Peyer's patch (tissue), 4 donors: Measurements from ENCODE around the gene MYO6. TPM values are rescaled to one million over a fixed set of nuclear protein-coding genes. Genes with fewer than 3 reads are reported as not detected.

Source experiments
- DNase-seq, 3 donors: peaks; one replicate each; pipeline ENCODE4 v3.0.0-alpha.2; 2017 to 2019
- H3K27ac ChIP-seq, 4 donors: fragments of 200-600 bp; sonication (generic); one replicate each; pipeline ENCODE4 v1.5.1; 2016 to 2019
- H3K27me3 ChIP-seq, 2 donors: fragments of 200-600 bp; sonication (generic); one replicate each; pipeline ENCODE4 v1.5.1; 2019
- H3K36me3 ChIP-seq, 3 donors: fragments of 200-600 bp; sonication (generic); one replicate each; pipeline ENCODE4 v1.5.1; 2016 to 2019
- H3K4me1 ChIP-seq, 4 donors: fragments of 200-600 bp; sonication (generic); one replicate each; pipeline ENCODE4 v1.5.1; 2016 to 2019
- H3K4me3 ChIP-seq, 4 donors: fragments of 200-600 bp; sonication (generic); 1 replicate in 3 of 4; 2 replicates in 1 of 4; pipeline ENCODE4 v1.5.1; 2016 to 2019; ENCODE audit warnings: mild to moderate bottlenecking in 1 of 4
- H3K9me3 ChIP-seq, 4 donors: fragments of 200-600 bp; sonication (generic); one replicate each; pipeline ENCODE4 v1.5.1; 2016 to 2019; ENCODE audit warnings: mild to moderate bottlenecking in 1 of 4
- CTCF ChIP-seq, 6 experiments: fragments of 450-650 bp in 4 of 6; fragments of 200-600 bp in 2 of 6; sonication (generic) in 1 of 6; IDR thresholded peaks; one replicate each; pipeline ENCODE4 v1.5.1; 2017 to 2019; ENCODE audit warnings: antibody characterized with exemption in 6 of 6, mild to moderate bottlenecking in 3 of 6, moderate library complexity in 1 of 6
- POLR2A ChIP-seq, 2 donors: fragments of 450-650 bp; IDR thresholded peaks; one replicate each; pipeline ENCODE4 v1.5.1; 2017; ENCODE audit warnings: antibody characterized with exemption in 2 of 2, mild to moderate bottlenecking in 2 of 2, moderate library complexity in 2 of 2
- total RNA-seq, 4 donors: library from RNA; depleted of rRNA; stranded (reverse); fragments of >200 nt; gene quantifications; one replicate each; pipeline ENCODE4 v1.1.0, GENCODE V29; 2016

The MYO6 gene
- total RNA-seq, 4 donors from 2014 or later: 60.2 to 89.1 (median 76.2) TPM

DNA sequence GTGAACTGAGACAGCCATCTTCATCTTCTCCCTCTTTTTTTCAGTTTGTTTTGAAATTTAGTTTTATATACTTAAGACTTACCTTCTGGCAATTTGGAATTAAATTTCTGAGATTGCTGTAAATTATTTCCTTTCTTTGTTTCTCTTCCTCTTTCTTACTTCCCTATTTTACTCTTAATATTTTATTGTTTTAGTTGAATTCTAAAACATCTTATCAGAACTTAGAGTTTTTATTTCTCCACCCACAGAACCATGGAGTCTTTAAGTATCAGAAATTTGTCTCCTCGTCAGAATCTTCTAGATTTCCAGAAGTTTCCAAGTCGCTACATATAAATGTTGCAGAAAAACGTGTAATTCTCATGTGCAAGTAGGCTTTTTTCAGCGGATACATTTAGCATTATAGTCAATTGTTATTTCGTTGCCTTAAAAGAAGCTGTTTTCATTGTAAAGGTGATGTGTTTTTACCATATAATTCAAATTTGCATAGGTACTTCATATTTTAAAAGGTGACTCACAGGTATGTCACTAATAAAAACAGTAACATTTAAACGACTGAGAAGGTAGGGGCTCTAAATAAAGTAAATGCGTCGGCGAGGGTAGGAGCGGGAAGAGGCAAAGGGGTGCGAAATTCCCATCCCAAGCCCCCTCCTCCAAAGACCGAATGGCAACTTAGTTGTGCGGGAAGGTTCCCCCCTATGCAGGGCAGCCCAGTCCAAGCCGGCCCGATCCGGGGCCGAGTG lies 866 bp upstream of the MYO6 start:
- Histone ChIP-seq H3K4me1 (peaks cover 0 to 20% (median 0%) of the 10 kb centered on the region in 4 donors), H3K27ac (peak overlapping the region; percentile 62 to 95 (median 88)), H3K9me3 (no peaks in the 10 kb centered on the region), H3K4me3 (peak overlapping the region; percentile 68 to 93 (median 92)), H3K27me3 (no peaks in the 10 kb centered on the region), H3K36me3 (no peaks in the 10 kb centered on the region)
- peak in 1 of 3 donors; percentile 26 for DNase-seq
- TF ChIP-seq POLR2A (IDR thresholded peaks at IDR 0.05): no peak
- TF ChIP-seq CTCF (IDR thresholded peaks at IDR 0.05): no peak

DNA sequence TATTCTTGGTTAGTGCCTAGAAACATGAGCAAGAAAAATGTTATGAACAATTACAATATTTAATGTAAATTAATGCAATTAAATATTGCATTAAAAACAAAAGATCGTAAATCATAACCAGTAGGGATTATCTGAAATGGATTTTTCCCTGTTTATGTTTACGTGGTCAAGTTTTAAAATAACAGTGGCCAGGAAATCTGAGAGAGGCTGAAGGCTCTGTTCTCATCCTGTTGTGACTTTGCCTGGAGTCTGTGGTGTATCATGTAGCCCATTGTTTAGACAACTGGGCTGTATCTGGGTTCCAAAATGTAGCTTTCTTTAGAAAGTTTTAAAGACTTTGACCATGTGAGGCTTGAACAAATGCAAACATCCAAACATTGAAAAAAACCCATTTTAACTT lies 2.4 kb downstream of the MYO6 start:
- Histone ChIP-seq H3K27me3 (no peaks in the 10 kb centered on the region), H3K36me3 (no peaks in the 10 kb centered on the region), H3K27ac (no peak overlapping the region), H3K4me3 (no peak overlapping the region), H3K9me3 (no peaks in the 10 kb centered on the region), H3K4me1 (peaks cover 0 to 20% (median 0%) of the 10 kb centered on the region in 4 donors)
- DNase-seq: no peak
- no peak for TF ChIP-seq CTCF (IDR thresholded peaks at IDR 0.05)
- no peak for TF ChIP-seq POLR2A (IDR thresholded peaks at IDR 0.05)

DNA sequence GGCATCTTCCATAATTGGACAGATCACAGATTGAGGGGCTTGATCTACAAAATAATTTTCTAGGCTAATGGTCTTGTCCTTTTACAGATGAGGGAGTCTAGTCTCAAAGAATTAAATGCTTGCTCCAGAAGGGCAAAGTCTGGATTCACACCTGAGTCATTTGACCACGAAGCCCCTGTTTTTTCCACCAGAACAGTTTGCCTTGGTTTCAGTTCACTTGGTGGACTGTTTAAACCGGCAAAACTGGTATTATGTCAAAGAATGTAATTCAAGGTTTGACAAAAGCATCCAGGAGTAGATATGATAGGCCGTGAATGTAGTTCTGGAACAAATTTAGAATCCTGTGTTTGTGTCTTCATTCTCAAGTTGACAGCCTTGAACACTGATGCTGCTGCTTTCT lies 3.3 kb downstream of the MYO6 start:
- no peak for TF ChIP-seq CTCF (IDR thresholded peaks at IDR 0.05)
- no peak for TF ChIP-seq POLR2A (IDR thresholded peaks at IDR 0.05)
- Histone ChIP-seq H3K4me1 (peaks cover 0 to 20% (median 0%) of the 10 kb centered on the region in 4 donors), H3K36me3 (no peaks in the 10 kb centered on the region), H3K4me3 (no peak overlapping the region), H3K9me3 (no peaks in the 10 kb centered on the region), H3K27ac (no peak overlapping the region), H3K27me3 (no peaks in the 10 kb centered on the region)
- DNase-seq: no peak

DNA sequence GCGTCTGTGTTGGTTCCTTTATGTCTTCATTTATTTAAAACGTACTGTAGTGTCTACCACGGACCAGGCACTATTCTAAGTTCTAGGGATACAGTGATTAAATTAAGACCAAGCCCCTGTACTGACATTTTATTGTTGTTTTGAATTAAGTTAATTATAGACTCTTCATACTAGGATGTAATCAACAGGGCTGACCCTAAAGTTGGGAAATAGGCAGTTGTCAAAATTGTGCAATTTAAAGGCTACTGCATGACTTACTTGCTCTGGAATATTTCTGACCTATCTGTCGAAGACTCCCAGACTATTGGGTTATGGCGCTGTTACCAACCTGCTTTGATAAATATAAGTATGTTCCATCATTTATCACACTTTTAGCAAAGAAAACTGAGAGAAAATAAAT lies 6.7 kb downstream of the MYO6 start:
- H3K36me3 ChIP-seq: no peaks in the 10 kb centered on the region
- no peaks in the 10 kb centered on the region for H3K9me3 ChIP-seq
- H3K27ac ChIP-seq: no peak overlapping the region
- H3K4me1 ChIP-seq: peaks cover 0 to 13% (median 0%) of the 10 kb centered on the region in 4 donors
- no peaks in the 10 kb centered on the region for H3K27me3 ChIP-seq
- no peak overlapping the region for H3K4me3 ChIP-seq
- no peak for DNase-seq
- TF ChIP-seq POLR2A (IDR thresholded peaks at IDR 0.05) (no peak), CTCF (IDR thresholded peaks at IDR 0.05) (no peak)

DNA sequence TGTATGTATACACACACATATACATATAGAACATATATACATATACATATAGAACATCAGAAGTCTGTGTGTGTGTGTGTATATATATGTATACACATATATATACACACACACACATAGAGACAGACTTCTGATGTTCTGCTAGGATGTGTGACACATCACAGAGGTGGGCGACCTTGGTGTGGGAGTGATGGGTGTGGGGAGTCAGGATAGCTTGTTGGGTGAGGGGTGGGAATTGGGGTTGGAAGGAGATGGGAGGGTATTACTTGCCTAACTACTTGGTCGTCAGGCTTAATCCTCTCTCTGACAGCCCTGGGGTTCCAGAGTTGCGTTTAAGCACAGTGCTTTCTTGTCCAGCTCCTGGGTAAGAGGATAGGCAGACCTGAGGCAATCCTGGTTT lies 8.3 kb downstream of the MYO6 start:
- Histone ChIP-seq H3K4me1 (peaks cover 0 to 3% (median 0%) of the 10 kb centered on the region in 4 donors), H3K36me3 (no peaks in the 10 kb centered on the region), H3K9me3 (no peaks in the 10 kb centered on the region), H3K4me3 (no peak overlapping the region), H3K27me3 (no peaks in the 10 kb centered on the region), H3K27ac (no peak overlapping the region)
- no peak for DNase-seq
- TF ChIP-seq POLR2A (IDR thresholded peaks at IDR 0.05) (no peak), CTCF (IDR thresholded peaks at IDR 0.05) (no peak)
